ENCODE measurements around the gene ETF1. TPM values are rescaled to one million over a fixed set of nuclear protein-coding genes. Genes with fewer than 3 reads are reported as not detected.
A peak's percentile ranks its signal among the peaks of the same experiment; 100 is the strongest.

Gene ETF1
- polyA plus RNA-seq, 3 donors, result 34.8 to 71.4 (median 61.6) TPM

DNA sequence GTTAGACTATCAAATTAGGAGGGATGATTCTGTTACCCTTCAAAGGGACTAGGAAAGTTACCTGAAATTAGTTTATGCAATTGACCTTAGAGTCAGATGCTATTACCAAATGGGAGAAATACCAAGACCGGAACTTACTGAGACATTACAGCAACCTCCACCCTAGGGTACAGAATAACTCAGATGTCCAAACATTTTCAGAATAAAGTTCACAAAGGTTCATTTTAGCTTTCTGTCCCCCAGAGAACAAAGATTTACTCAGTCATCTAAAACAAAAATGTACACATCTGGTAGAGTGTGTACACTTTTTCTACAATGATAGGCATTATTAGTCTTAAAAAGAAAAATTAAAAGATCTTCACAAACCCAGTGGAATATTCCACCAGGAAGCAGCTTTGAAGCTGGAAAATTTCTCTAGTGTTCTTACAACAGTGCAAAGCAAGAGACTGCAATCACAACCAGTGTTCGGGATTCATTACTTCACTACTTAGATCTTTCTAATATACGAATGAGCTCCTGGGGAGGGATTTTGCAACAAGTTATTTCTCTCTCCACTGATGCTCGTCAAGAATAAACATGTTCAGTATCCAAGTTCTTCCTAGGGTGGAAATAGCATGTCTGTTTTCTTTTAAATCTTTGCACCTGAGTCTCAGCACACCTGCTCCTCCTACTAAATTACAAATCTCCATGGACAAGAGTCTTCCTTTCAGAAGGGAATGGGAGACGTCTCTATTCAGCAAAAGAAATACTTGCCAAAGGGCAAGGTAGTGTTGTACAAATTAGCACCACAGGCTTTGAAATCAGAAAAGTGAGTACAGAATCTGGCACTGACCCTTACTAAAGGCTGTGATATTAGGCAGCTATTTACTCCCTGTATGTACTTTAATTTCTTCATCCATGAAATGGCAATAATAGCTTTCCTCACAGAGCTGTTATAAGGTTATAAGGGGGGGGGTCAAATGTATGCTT is 8.8 kb downstream of the ETF1 start:
- no peak overlapping the region for H3K4me3 ChIP-seq (replicated peaks in 1 of 3; ENCODE audit: low read depth in 2 of 3, low read length in 3 of 3)
- no peaks in the 10 kb centered on the region for H3K27me3 Mint-ChIP-seq (ENCODE audit: low read depth in 3 of 3)
- 100% methylated on average over 1 of the region's 5 CpGs for WGBS (ENCODE audit: insufficient coverage)
- H4K20me1 ChIP-seq (ENCODE audit: insufficient read depth, low read length), result peaks cover 96% of the 10 kb centered on the region
- peaks cover 0 to 1% (median 0%) of the 10 kb centered on the region in 7 donors for H3K9me3 Mint-ChIP-seq
- intact Hi-C loops (cut with micrococcal nuclease), result no loop called here
- no peak overlapping the region for H3K4me3 Mint-ChIP-seq
- peaks cover 35 to 76% of the 10 kb centered on the region in 2 donors for H3K36me3 Mint-ChIP-seq
- H3K36me3 ChIP-seq (replicated peaks in 1 of 2; ENCODE audit: control insufficient read depth in 1 of 2, insufficient read depth in 2 of 2, low read length in 2 of 2), result peaks cover 11 to 66% of the 10 kb centered on the region in 2 donors
- H3K79me2 ChIP-seq (ENCODE audit: insufficient read depth, low read length), result peaks cover 99% of the 10 kb centered on the region
- no peak overlapping the region for H2AFZ ChIP-seq (ENCODE audit: insufficient read depth, low read depth, low read length, poor library complexity, severe bottlenecking)
- peaks cover 14% of the 10 kb centered on the region for H3K4me1 Mint-ChIP-seq
- H3K27ac Mint-ChIP-seq, result peak overlapping the region in 2 of 7 donors; percentile 14 to 35
- H3K9ac ChIP-seq (ENCODE audit: insufficient read depth, low read length, poor library complexity, severe bottlenecking), result no peak overlapping the region
- H3K27ac ChIP-seq (ENCODE audit: low read depth in 1 of 2, low read length in 2 of 2), result peak overlapping the region in 1 of 2 donors; percentile 7
- H3K4me1 ChIP-seq (ENCODE audit: control insufficient read depth in 1 of 2, insufficient read depth in 2 of 2, low read length in 2 of 2), result peaks cover 4 to 5% of the 10 kb centered on the region in 2 donors
- H3K27me3 ChIP-seq (ENCODE audit: control insufficient read depth in 2 of 2, insufficient read depth in 2 of 2, low read length in 2 of 2), result no peaks in the 10 kb centered on the region
- no peak overlapping the region for H3K4me2 ChIP-seq (replicated peaks; ENCODE audit: extremely low read depth, low read length, poor library complexity, severe bottlenecking)
- TF ChIP-seq, protein P1, sequence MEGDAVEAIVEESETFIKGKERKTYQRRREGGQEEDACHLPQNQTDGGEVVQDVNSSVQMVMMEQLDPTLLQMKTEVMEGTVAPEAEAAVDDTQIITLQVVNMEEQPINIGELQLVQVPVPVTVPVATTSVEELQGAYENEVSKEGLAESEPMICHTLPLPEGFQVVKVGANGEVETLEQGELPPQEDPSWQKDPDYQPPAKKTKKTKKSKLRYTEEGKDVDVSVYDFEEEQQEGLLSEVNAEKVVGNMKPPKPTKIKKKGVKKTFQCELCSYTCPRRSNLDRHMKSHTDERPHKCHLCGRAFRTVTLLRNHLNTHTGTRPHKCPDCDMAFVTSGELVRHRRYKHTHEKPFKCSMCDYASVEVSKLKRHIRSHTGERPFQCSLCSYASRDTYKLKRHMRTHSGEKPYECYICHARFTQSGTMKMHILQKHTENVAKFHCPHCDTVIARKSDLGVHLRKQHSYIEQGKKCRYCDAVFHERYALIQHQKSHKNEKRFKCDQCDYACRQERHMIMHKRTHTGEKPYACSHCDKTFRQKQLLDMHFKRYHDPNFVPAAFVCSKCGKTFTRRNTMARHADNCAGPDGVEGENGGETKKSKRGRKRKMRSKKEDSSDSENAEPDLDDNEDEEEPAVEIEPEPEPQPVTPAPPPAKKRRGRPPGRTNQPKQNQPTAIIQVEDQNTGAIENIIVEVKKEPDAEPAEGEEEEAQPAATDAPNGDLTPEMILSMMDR (IDR thresholded peaks at IDR 0.05), result no peak
- H3K9me3 ChIP-seq (replicated peaks in 1 of 2; ENCODE audit: control insufficient read depth in 1 of 2, insufficient read depth in 1 of 2, low read length in 2 of 2), result no peaks in the 10 kb centered on the region
- no peak for DNase-seq

DNA sequence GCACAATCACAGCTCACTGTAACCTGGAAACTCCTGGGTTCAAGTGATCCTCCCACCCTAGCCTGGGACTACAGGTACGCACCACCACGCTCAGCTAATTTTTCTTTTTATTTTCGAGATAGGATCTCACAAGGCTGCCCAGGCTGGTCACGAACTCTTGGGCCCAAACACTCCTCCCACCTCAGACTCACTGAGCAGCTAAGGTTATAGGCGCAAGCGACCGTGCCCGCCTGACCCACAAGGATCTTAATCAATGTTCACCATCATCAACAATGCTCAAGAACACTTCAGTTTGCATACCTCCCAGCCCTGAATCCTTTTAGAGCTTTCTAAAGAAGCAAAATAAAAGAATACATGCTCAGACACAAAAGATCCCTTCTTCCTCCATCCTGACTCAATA is 13.2 kb downstream of the ETF1 start:
- H3K4me3 ChIP-seq (replicated peaks in 1 of 3; ENCODE audit: low read depth in 2 of 3, low read length in 3 of 3), result no peak overlapping the region
- H3K79me2 ChIP-seq (ENCODE audit: insufficient read depth, low read length), result peaks cover 99% of the 10 kb centered on the region
- H3K36me3 ChIP-seq (replicated peaks in 1 of 2; ENCODE audit: control insufficient read depth in 1 of 2, insufficient read depth in 2 of 2, low read length in 2 of 2), result peaks cover 16 to 85% of the 10 kb centered on the region in 2 donors
- no peaks in the 10 kb centered on the region for H3K4me1 ChIP-seq (ENCODE audit: control insufficient read depth in 1 of 2, insufficient read depth in 2 of 2, low read length in 2 of 2)
- H4K20me1 ChIP-seq (ENCODE audit: insufficient read depth, low read length), result peaks cover 100% of the 10 kb centered on the region
- H3K4me2 ChIP-seq (replicated peaks; ENCODE audit: extremely low read depth, low read length, poor library complexity, severe bottlenecking), result no peak overlapping the region
- TF ChIP-seq, protein P1 (IDR thresholded peaks at IDR 0.05), result no peak
- no peaks in the 10 kb centered on the region for H3K9me3 ChIP-seq (replicated peaks in 1 of 2; ENCODE audit: control insufficient read depth in 1 of 2, insufficient read depth in 1 of 2, low read length in 2 of 2)
- peak overlapping the region in 2 of 7 donors; percentile 27 to 51 for H3K27ac Mint-ChIP-seq
- no peak overlapping the region for H3K9ac ChIP-seq (ENCODE audit: insufficient read depth, low read length, poor library complexity, severe bottlenecking)
- 100% methylated on average over 8 of the region's 8 CpGs for WGBS (ENCODE audit: insufficient coverage)
- no peaks in the 10 kb centered on the region for H3K27me3 Mint-ChIP-seq (ENCODE audit: low read depth in 3 of 3)
- DNase-seq, result no peak
- intact Hi-C loops (cut with micrococcal nuclease), result no loop called here
- peaks cover 36 to 81% of the 10 kb centered on the region in 2 donors for H3K36me3 Mint-ChIP-seq
- H3K27me3 ChIP-seq (ENCODE audit: control insufficient read depth in 2 of 2, insufficient read depth in 2 of 2, low read length in 2 of 2), result no peaks in the 10 kb centered on the region
- H3K27ac ChIP-seq (ENCODE audit: low read depth in 1 of 2, low read length in 2 of 2), result no peak overlapping the region
- peaks cover 12% of the 10 kb centered on the region for H3K4me1 Mint-ChIP-seq
- H3K4me3 Mint-ChIP-seq, result no peak overlapping the region
- H2AFZ ChIP-seq (ENCODE audit: insufficient read depth, low read depth, low read length, poor library complexity, severe bottlenecking), result no peak overlapping the region
- H3K9me3 Mint-ChIP-seq, result no peaks in the 10 kb centered on the region
